ENCODE measurements around the gene APH1B.

GRCh38 chr15:63318344-63318743, 40.9 kb downstream of the APH1B start:
- TF ChIP-seq CTCF (IDR thresholded peaks at IDR 0.05; ENCODE audit: extremely low read depth in 1 of 2, insufficient read depth in 1 of 2, low read depth in 1 of 2, low read length in 2 of 2) (no peak), POLR2AphosphoS5 (IDR thresholded peaks at IDR 0.05; ENCODE audit: insufficient read depth, low read depth, low read length) (no peak), MAX (IDR thresholded peaks at IDR 0.05; ENCODE audit: insufficient read depth, insufficient read length) (no peak), POLR2A (IDR thresholded peaks at IDR 0.05; ENCODE audit: low read depth, low read length) (no peak), GATA2 (IDR thresholded peaks at IDR 0.05; ENCODE audit: insufficient read depth, insufficient read length, low read depth, low read length) (no peak), EZH2 (IDR thresholded peaks at IDR 0.05; ENCODE audit: borderline replicate concordance, low read depth, low read length, severe bottlenecking) (no peak), JUN (IDR thresholded peaks at IDR 0.05; ENCODE audit: borderline replicate concordance, insufficient read depth, insufficient read length, low read depth) (no peak)
